ENCODE measurements around the gene TSFM.

Gene TSFM

DNA sequence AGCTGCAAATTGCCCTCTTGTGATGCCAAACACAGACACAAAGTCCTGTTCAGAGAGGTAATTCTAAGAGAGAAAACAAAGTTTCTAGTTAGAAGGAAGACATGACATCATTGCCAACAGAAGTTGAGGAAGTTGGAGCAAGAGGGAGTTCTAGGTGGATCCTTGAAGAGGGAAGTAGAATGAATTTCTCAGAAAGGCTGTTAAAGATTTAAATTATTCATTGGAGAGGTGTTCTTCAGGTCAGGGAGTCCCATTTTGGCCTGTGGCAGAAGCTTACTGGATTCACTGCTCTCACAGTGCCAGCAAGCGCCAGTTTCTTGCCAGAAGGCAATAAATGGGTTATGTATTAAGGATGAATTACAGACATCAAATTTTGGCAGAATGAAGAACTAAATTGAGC, 15.3 kb downstream of the TSFM start (continued):
- no peak for TF ChIP-seq ZNF155 (tag by site-specific recombination; IDR thresholded peaks at IDR 0.05)
- TF ChIP-seq ZNF830 (tag by site-specific recombination; IDR thresholded peaks at IDR 0.05; ENCODE audit: low read depth) = no peak
- no peak for TF ChIP-seq ZNF558 (tag by site-specific recombination; IDR thresholded peaks at IDR 0.05)
- no peak for TF ChIP-seq ZNF433 (tag by site-specific recombination; IDR thresholded peaks at IDR 0.05; ENCODE audit: low read depth)
- TF ChIP-seq ZNF121 (tag by site-specific recombination; IDR thresholded peaks at IDR 0.05) = no peak

DNA sequence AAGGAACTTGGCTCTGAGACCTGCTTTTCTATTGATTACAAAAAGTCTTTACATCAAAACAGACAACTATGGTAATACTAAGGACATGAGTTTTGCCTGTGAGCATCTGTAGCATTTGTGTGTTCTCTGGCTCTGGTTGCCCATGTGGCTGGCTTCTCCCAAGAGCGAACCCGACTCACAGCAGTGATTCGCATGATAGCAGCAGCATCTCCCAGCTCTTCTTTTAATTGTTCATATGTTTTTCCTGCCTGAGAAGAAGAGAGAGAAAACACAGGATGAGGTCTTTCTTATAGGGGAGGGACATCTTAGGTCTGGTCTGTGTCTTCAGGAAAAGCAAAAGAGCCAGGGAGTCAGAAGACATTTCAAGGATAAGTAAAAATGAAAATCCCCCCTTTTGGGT, 18.4 kb downstream of the TSFM start:
- CTCF ChIA-PET = interaction anchor here (0.6 to 3.1 kb wide), 6 partner anchors 9 to 104 kb away, joined by 3 to 27 read pairs (median 4); partner anchors contain the start of gene AVIL
- TF ChIP-seq ZNF629 (tag by site-specific recombination; IDR thresholded peaks at IDR 0.05) = no peak
- TF ChIP-seq MZF1 (tag by site-specific recombination; IDR thresholded peaks at IDR 0.05; ENCODE audit: borderline replicate concordance) = no peak
- no peak for TF ChIP-seq ZNF114 (tag by site-specific recombination; IDR thresholded peaks at IDR 0.05)
- no peak for TF ChIP-seq ZNF214 (tag by site-specific recombination; IDR thresholded peaks at IDR 0.05; ENCODE audit: borderline replicate concordance)
- TF ChIP-seq ZNF202 (tag by site-specific recombination; IDR thresholded peaks at IDR 0.05; ENCODE audit: borderline replicate concordance) = no peak
- TF ChIP-seq, protein P1, sequence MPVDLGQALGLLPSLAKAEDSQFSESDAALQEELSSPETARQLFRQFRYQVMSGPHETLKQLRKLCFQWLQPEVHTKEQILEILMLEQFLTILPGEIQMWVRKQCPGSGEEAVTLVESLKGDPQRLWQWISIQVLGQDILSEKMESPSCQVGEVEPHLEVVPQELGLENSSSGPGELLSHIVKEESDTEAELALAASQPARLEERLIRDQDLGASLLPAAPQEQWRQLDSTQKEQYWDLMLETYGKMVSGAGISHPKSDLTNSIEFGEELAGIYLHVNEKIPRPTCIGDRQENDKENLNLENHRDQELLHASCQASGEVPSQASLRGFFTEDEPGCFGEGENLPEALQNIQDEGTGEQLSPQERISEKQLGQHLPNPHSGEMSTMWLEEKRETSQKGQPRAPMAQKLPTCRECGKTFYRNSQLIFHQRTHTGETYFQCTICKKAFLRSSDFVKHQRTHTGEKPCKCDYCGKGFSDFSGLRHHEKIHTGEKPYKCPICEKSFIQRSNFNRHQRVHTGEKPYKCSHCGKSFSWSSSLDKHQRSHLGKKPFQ (tag by site-specific recombination; IDR thresholded peaks at IDR 0.05) = no peak
- no peak for TF ChIP-seq ZNF292 (tag by site-specific recombination; IDR thresholded peaks at IDR 0.05; ENCODE audit: borderline replicate concordance, low read depth)
- TF ChIP-seq ZNF10 (tag by site-specific recombination; IDR thresholded peaks at IDR 0.05) = no peak
- TF ChIP-seq, protein P2, sequence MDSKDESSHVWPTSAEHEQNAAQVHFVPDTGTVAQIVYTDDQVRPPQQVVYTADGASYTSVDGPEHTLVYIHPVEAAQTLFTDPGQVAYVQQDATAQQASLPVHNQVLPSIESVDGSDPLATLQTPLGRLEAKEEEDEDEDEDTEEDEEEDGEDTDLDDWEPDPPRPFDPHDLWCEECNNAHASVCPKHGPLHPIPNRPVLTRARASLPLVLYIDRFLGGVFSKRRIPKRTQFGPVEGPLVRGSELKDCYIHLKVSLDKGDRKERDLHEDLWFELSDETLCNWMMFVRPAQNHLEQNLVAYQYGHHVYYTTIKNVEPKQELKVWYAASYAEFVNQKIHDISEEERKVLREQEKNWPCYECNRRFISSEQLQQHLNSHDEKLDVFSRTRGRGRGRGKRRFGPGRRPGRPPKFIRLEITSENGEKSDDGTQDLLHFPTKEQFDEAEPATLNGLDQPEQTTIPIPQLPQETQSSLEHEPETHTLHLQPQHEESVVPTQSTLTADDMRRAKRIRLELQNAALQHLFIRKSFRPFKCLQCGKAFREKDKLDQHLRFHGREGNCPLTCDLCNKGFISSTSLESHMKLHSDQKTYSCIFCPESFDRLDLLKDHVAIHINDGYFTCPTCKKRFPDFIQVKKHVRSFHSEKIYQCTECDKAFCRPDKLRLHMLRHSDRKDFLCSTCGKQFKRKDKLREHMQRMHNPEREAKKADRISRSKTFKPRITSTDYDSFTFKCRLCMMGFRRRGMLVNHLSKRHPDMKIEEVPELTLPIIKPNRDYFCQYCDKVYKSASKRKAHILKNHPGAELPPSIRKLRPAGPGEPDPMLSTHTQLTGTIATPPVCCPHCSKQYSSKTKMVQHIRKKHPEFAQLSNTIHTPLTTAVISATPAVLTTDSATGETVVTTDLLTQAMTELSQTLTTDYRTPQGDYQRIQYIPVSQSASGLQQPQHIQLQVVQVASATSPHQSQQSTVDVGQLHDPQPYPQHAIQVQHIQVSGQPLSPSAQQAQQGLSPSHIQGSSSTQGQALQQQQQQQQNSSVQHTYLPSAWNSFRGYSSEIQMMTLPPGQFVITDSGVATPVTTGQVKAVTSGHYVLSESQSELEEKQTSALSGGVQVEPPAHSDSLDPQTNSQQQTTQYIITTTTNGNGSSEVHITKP (tag by site-specific recombination; IDR thresholded peaks at IDR 0.05) = no peak
- TF ChIP-seq ZNF624 (tag by site-specific recombination; IDR thresholded peaks at IDR 0.05) = no peak
- TF ChIP-seq, protein P3, sequence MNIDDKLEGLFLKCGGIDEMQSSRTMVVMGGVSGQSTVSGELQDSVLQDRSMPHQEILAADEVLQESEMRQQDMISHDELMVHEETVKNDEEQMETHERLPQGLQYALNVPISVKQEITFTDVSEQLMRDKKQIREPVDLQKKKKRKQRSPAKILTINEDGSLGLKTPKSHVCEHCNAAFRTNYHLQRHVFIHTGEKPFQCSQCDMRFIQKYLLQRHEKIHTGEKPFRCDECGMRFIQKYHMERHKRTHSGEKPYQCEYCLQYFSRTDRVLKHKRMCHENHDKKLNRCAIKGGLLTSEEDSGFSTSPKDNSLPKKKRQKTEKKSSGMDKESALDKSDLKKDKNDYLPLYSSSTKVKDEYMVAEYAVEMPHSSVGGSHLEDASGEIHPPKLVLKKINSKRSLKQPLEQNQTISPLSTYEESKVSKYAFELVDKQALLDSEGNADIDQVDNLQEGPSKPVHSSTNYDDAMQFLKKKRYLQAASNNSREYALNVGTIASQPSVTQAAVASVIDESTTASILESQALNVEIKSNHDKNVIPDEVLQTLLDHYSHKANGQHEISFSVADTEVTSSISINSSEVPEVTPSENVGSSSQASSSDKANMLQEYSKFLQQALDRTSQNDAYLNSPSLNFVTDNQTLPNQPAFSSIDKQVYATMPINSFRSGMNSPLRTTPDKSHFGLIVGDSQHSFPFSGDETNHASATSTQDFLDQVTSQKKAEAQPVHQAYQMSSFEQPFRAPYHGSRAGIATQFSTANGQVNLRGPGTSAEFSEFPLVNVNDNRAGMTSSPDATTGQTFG (tag by site-specific recombination; IDR thresholded peaks at IDR 0.05; ENCODE audit: borderline replicate concordance) = no peak
- TF ChIP-seq ZBTB20 (tag by site-specific recombination; IDR thresholded peaks at IDR 0.05) = no peak
- TF ChIP-seq OVOL3 (tag by site-specific recombination; IDR thresholded peaks at IDR 0.05) = no peak
- TF ChIP-seq, protein P4, sequence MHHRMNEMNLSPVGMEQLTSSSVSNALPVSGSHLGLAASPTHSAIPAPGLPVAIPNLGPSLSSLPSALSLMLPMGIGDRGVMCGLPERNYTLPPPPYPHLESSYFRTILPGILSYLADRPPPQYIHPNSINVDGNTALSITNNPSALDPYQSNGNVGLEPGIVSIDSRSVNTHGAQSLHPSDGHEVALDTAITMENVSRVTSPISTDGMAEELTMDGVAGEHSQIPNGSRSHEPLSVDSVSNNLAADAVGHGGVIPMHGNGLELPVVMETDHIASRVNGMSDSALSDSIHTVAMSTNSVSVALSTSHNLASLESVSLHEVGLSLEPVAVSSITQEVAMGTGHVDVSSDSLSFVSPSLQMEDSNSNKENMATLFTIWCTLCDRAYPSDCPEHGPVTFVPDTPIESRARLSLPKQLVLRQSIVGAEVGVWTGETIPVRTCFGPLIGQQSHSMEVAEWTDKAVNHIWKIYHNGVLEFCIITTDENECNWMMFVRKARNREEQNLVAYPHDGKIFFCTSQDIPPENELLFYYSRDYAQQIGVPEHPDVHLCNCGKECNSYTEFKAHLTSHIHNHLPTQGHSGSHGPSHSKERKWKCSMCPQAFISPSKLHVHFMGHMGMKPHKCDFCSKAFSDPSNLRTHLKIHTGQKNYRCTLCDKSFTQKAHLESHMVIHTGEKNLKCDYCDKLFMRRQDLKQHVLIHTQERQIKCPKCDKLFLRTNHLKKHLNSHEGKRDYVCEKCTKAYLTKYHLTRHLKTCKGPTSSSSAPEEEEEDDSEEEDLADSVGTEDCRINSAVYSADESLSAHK (tag by site-specific recombination; IDR thresholded peaks at IDR 0.05) = no peak
- TF ChIP-seq ZNF350 (tag by site-specific recombination; IDR thresholded peaks at IDR 0.05) = no peak
- TF ChIP-seq ZNF16 (tag by site-specific recombination; IDR thresholded peaks at IDR 0.05; ENCODE audit: low read depth) = no peak
- TF ChIP-seq, protein P5, sequence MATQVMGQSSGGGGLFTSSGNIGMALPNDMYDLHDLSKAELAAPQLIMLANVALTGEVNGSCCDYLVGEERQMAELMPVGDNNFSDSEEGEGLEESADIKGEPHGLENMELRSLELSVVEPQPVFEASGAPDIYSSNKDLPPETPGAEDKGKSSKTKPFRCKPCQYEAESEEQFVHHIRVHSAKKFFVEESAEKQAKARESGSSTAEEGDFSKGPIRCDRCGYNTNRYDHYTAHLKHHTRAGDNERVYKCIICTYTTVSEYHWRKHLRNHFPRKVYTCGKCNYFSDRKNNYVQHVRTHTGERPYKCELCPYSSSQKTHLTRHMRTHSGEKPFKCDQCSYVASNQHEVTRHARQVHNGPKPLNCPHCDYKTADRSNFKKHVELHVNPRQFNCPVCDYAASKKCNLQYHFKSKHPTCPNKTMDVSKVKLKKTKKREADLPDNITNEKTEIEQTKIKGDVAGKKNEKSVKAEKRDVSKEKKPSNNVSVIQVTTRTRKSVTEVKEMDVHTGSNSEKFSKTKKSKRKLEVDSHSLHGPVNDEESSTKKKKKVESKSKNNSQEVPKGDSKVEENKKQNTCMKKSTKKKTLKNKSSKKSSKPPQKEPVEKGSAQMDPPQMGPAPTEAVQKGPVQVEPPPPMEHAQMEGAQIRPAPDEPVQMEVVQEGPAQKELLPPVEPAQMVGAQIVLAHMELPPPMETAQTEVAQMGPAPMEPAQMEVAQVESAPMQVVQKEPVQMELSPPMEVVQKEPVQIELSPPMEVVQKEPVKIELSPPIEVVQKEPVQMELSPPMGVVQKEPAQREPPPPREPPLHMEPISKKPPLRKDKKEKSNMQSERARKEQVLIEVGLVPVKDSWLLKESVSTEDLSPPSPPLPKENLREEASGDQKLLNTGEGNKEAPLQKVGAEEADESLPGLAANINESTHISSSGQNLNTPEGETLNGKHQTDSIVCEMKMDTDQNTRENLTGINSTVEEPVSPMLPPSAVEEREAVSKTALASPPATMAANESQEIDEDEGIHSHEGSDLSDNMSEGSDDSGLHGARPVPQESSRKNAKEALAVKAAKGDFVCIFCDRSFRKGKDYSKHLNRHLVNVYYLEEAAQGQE (tag by site-specific recombination; IDR thresholded peaks at IDR 0.05) = no peak

More for the DNA sequence above, 18.4 kb downstream of the TSFM start:
- POLR2A ChIA-PET = no interaction called here
- Histone ChIP-seq H3K36me3 (ENCODE audit: control insufficient read depth in 2 of 2, insufficient read depth in 1 of 2, low read length in 2 of 2) (peaks cover 16 to 60% of the 10 kb centered on the region in 2 experiments), H3K27ac (ENCODE audit: extremely low read depth, low read depth, low read length) (no peak overlapping the region), H3K4me3 (ENCODE audit: low read depth, low read length) (no peak overlapping the region), H3K4me1 (ENCODE audit: control insufficient read depth, insufficient read depth, low read length) (no peaks in the 10 kb centered on the region), H3K9me3 (ENCODE audit: control insufficient read depth, insufficient read depth, low read depth, low read length) (no peaks in the 10 kb centered on the region)

Measured in HEK293 (cell line).